DOHH2 (cell line): ENCODE results near the gene RAB33A.

Source experiments
- EZH2phosphoT487 ChIP-seq: fragments of 200-600 bp; sonication (generic); IDR thresholded peaks from 2 replicates; pipeline ENCODE4 v1.6.1; 2017; ENCODE audit warnings: borderline replicate concordance, mild to moderate bottlenecking, antibody characterized with exemption, low read length, moderate library complexity, mixed read lengths
- TF ChIP-seq, protein P1 (sequence below): fragments of 200-600 bp; sonication (generic); IDR thresholded peaks from one replicate; pipeline ENCODE4 v1.5.1; 2014; ENCODE audit warnings: antibody characterized with exemption, mild to moderate bottlenecking, low read depth, low read length; ENCODE audit not compliant: poor library complexity, severe bottlenecking

GRCh38 chrX:130162094-130162735 lies 9.5 kb upstream of the RAB33A start:
- TF ChIP-seq, protein P1, sequence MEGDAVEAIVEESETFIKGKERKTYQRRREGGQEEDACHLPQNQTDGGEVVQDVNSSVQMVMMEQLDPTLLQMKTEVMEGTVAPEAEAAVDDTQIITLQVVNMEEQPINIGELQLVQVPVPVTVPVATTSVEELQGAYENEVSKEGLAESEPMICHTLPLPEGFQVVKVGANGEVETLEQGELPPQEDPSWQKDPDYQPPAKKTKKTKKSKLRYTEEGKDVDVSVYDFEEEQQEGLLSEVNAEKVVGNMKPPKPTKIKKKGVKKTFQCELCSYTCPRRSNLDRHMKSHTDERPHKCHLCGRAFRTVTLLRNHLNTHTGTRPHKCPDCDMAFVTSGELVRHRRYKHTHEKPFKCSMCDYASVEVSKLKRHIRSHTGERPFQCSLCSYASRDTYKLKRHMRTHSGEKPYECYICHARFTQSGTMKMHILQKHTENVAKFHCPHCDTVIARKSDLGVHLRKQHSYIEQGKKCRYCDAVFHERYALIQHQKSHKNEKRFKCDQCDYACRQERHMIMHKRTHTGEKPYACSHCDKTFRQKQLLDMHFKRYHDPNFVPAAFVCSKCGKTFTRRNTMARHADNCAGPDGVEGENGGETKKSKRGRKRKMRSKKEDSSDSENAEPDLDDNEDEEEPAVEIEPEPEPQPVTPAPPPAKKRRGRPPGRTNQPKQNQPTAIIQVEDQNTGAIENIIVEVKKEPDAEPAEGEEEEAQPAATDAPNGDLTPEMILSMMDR: no peak
- TF ChIP-seq EZH2phosphoT487: no peak
